Measurements from ENCODE around the gene PARVG. TPM values are rescaled to one million over a fixed set of nuclear protein-coding genes. Genes with fewer than 3 reads are reported as not detected.

Gene PARVG
- total and polyA plus RNA-seq, 2 of the 8 experiments (the other 6 are each of a cell fraction or from before 2014, with no cell fraction given) = 0.37 to 1.5 TPM

DNA sequence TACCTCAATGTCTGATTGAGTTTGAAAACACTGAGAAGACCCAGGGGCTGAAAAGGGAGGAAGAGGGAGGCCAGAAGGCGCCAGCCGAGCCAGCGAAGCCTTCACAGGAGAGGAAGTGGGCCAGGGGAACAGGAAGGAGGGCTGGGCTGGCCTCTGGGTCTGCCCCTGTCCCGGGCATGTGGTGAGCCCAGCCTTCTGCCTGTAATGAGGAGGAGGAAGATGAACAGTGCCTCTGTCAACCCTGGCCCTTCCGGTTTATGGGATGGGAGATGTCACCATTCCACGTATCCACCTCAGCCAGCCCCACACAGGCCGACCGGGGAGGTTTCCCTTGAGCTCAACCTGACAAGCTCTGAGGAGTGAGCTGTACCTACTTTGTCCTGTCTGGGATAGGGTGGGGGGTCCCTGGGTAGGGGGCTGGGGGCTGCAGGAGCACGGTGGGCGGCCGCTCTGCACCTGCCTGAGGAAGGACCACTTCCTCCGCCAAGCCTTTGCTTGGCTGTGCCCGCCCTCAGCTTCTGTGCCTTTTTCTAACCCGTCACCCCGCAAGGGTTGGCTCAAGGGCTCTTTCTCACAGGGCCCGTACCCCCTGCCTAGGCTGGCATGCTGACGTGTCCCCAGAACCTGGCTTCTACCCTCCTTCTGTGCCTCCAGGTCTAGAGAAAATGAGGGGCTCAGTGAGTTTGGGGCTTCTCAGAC is 2.0 kb downstream of the PARVG start:
- Histone ChIP-seq H3K79me1 (ENCODE audit: low read depth, low read length) (no peaks in the 10 kb centered on the region), H3K18ac (ENCODE audit: extremely low read depth, low read length) (no peak overlapping the region; the same call in 1 of the 2 replicates), H3K9ac (replicated peaks in 1 of 4; ENCODE audit: extremely low read depth in 1 of 4, low read depth in 3 of 4, low read length in 3 of 4) (no peak overlapping the region), H4K5ac (ENCODE audit: insufficient read length, low read depth, low read length) (no peak overlapping the region), H2AK5ac (ENCODE audit: low read depth, low read length) (no peak overlapping the region), H3K27me3 (replicated peaks in 1 of 4; ENCODE audit: control insufficient read depth in 3 of 4, extremely low read depth in 1 of 4, insufficient read depth in 3 of 4, low read length in 3 of 4) (no peaks in the 10 kb centered on the region), H4K8ac (ENCODE audit: extremely low read depth, insufficient read depth, low read length) (no peak overlapping the region), H2AFZ (ENCODE audit: low read length) (no peak overlapping the region), H3K4me1 (replicated peaks in 1 of 4; ENCODE audit: control insufficient read depth in 3 of 4, insufficient read depth in 4 of 4, low read length in 3 of 4) (peaks cover 0 to 12% (median 9%) of the 10 kb centered on the region in 4 experiments; a peak in 5 of 7 replicates), H2BK15ac (ENCODE audit: low read length) (no peak overlapping the region; the same call in 1 of the 2 replicates), H2BK120ac (replicated peaks; ENCODE audit: low read depth, low read length) (no peak overlapping the region), H3K23me2 (ENCODE audit: low read depth, low read length) (no peaks in the 10 kb centered on the region), H4K20me1 (replicated peaks in 1 of 2; ENCODE audit: control insufficient read depth in 1 of 2, insufficient read depth in 2 of 2, low read length in 2 of 2) (no peaks in the 10 kb centered on the region), H3K9me3 (ENCODE audit: insufficient read depth in 2 of 2, low read depth in 1 of 2, low read length in 1 of 2) (no peaks in the 10 kb centered on the region), H3K4me3 (ENCODE audit: extremely low read depth in 1 of 4, insufficient read depth in 2 of 4, low read depth in 3 of 4, low read length in 4 of 4) (no peak overlapping the region), H4K91ac (replicated peaks; ENCODE audit: insufficient read length, low read length) (no peak overlapping the region), H3K36me3 (ENCODE audit: control insufficient read depth in 2 of 4, insufficient read depth in 4 of 4, low read length in 3 of 4) (no peaks in the 10 kb centered on the region), H3K56ac (replicated peaks; ENCODE audit: insufficient read length, low read depth, low read length) (no peak overlapping the region), H2BK20ac (ENCODE audit: low read length) (0 out of 2 replicates have a peak overlapping the region, but pooled peaks have one; percentile 75), H3K4me2 (ENCODE audit: insufficient read depth in 1 of 2, low read depth in 2 of 2, low read length in 2 of 2) (no peak overlapping the region), H3K79me2 (ENCODE audit: control insufficient read depth in 1 of 2, insufficient read depth in 2 of 2, low read length in 2 of 2) (no peaks in the 10 kb centered on the region), H3K27ac (ENCODE audit: low read depth, low read length) (no peak overlapping the region), H3K4ac (replicated peaks; ENCODE audit: insufficient read length, low read depth, low read length) (no peak overlapping the region), H3K14ac (ENCODE audit: insufficient read length) (no peak overlapping the region), H2BK12ac (ENCODE audit: low read depth, low read length) (peak overlapping the region; percentile 12; the same call in 1 of the 2 replicates), H2BK5ac (ENCODE audit: low read depth, low read length) (peak overlapping the region; percentile 13; the same call in 1 of the 2 replicates), H3K23ac (ENCODE audit: insufficient read length) (no peak overlapping the region)
- CTCF ChIA-PET (ENCODE audit: partially characterized antibody) = interaction anchor here (0.5 to 2.5 kb wide), 6 partner anchors 9 to 217 kb away, joined by 3 to 7 read pairs (median 3); no protein-coding TSS in a partner anchor
- DNase-seq (ENCODE audit: low read depth in 1 of 2, low spot score in 2 of 2) (no peak), FAIRE-seq (no peak)
- TF ChIP-seq CBX8 (IDR thresholded peaks at IDR 0.05; ENCODE audit: borderline replicate concordance, low read depth, low read length) (no peak), PHF8 (conservative IDR thresholded peaks at IDR 0.05; ENCODE audit: low read depth, low read length) (no peak), KDM5A (IDR thresholded peaks at IDR 0.05; ENCODE audit: low read length) (no peak), ASH2L (IDR thresholded peaks at IDR 0.05; ENCODE audit: low read length) (no peak), TBP (IDR thresholded peaks at IDR 0.05; ENCODE audit: low read depth, low read length) (no peak), SAP30 (IDR thresholded peaks at IDR 0.05; ENCODE audit: insufficient read depth, insufficient replicate concordance, low read length) (no peak), RFX5 (IDR thresholded peaks at IDR 0.05; ENCODE audit: borderline replicate concordance, low read depth, low read length) (no peak), EP300 (IDR thresholded peaks at IDR 0.05; ENCODE audit: borderline replicate concordance in 1 of 2, low read depth in 2 of 2, low read length in 2 of 2) (no peak), SRF (IDR thresholded peaks at IDR 0.05; ENCODE audit: low read depth, low read length) (no peak)
- TF ChIP-seq, protein P1, sequence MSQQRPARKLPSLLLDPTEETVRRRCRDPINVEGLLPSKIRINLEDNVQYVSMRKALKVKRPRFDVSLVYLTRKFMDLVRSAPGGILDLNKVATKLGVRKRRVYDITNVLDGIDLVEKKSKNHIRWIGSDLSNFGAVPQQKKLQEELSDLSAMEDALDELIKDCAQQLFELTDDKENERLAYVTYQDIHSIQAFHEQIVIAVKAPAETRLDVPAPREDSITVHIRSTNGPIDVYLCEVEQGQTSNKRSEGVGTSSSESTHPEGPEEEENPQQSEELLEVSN (IDR thresholded peaks at IDR 0.05) = no peak
- WGBS, 2 experiments (ENCODE audit: extremely low coverage in 1 of 2, insufficient coverage in 1 of 2, insufficient read length in 1 of 2, insufficient replicate concordance in 2 of 2, low coverage in 1 of 2, low lambda C conversion rate in 2 of 2, missing lambda C conversion rate in 1 of 2) = 90% methylated on average over 10 of the region's 17 CpGs; no CpG with 5 or more reads in 1 of the 2 experiments
- POLR2A ChIA-PET (ENCODE audit: partially characterized antibody) = interaction anchor here (1.2 to 4.1 kb wide), 2 partner anchors 14 to 35 kb away, joined by 3 to 22 read pairs; no protein-coding TSS in a partner anchor
